Uterus (tissue), 4 donors: ENCODE results near the gene SLC4A11. TPM values are rescaled to one million over a fixed set of nuclear protein-coding genes. Genes with fewer than 3 reads are reported as not detected.

ENCODE experiments used
- DNase-seq, 2 donors: peaks; one replicate each; pipeline ENCODE4 v3.0.0-alpha.2; 2019 to 2020
- H3K27ac ChIP-seq, 2 donors: fragments of 200-600 bp; sonication (generic); 1 replicate in 1 of 2; 2 replicates in 1 of 2; pipeline ENCODE4 v1.5.1; 2016 to 2018
- H3K27me3 ChIP-seq, 2 donors: fragments of 200-600 bp; sonication (generic); one replicate each; pipeline ENCODE4 v1.5.1; 2018 to 2019; ENCODE audit warnings: control low read depth in 1 of 2
- H3K36me3 ChIP-seq, 2 donors: fragments of 200-600 bp; sonication (generic); one replicate each; pipeline ENCODE4 v1.5.1; 2019; ENCODE audit warnings: control low read depth in 1 of 2
- H3K4me1 ChIP-seq, 2 donors: fragments of 200-600 bp; sonication (generic); one replicate each; pipeline ENCODE4 v1.5.1; 2018 to 2019; ENCODE audit warnings: control low read depth in 1 of 2
- H3K4me3 ChIP-seq, 2 donors: fragments of 200-600 bp; sonication (generic); 1 replicate in 1 of 2; 2 replicates in 1 of 2; pipeline ENCODE4 v1.5.1; 2018 to 2019; ENCODE audit warnings: mild to moderate bottlenecking in 1 of 2
- H3K9me3 ChIP-seq, 2 donors: fragments of 200-600 bp; sonication (generic); one replicate each; pipeline ENCODE4 v1.5.1; 2019; ENCODE audit warnings: control low read depth in 1 of 2
- POLR2A ChIP-seq, 2 donors: fragments of 450-650 bp; IDR thresholded peaks; one replicate each; pipeline ENCODE4 v1.6.1; 2016; ENCODE audit warnings: antibody characterized with exemption in 2 of 2, mild to moderate bottlenecking in 1 of 2, moderate library complexity in 1 of 2
- intact Hi-C: fragments of 100-400 bp; cut with DNase I; formaldehyde crosslinking; loops from one replicate; pipeline ENCODE4 v1.15.1; 2023; ENCODE audit warnings: low total_unique reads
- total RNA-seq, 4 donors: library from RNA; depleted of rRNA in 3 of 4; stranded (reverse); fragments of >200 nt in 3 of 4; gene quantifications; one replicate each; pipeline versions ENCODE4 v1.1.0 to v1.2.4, GENCODE V29; 2014 to 2023
- TF ChIP-seq, protein P1 (sequence below), 4 experiments: fragments of 200-600 bp in 2 of 4; fragments of 450-650 bp in 2 of 4; sonication (generic) in 2 of 4; IDR thresholded peaks; one replicate each; pipeline ENCODE4 v1.5.1; 2016 to 2019; ENCODE audit warnings: antibody characterized with exemption in 4 of 4, mild to moderate bottlenecking in 2 of 4, moderate library complexity in 1 of 4
- donor health status: DM: yes; HTN: yes; CAD: no.

SLC4A11 gene
- total RNA-seq, 4 donors from 2014 or later: 0.29 to 0.91 (median 0.76) TPM; not detected in 1

DNA sequence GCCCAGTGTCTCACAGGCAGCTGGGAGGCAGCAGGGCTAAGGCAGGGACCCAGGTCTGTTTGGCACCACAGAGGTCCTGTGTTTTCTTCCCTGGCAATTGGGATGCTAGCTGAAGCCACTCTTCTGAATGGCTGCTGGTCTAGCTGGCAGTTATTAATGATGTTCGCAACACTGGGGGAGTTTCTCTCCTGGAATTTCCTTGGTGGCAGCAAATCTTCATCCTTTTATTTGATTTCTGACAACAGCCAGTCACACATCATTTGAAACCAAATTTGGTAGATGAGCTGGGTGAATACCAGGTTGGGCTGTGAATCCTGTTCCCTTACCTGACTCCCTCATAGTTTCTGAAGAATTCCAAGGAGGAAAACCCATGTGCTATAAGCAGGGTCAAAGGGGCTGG, 40.8 kb upstream of the SLC4A11 start:
- H3K36me3 ChIP-seq: no peaks in the 10 kb centered on the region
- DNase-seq: no peak
- no peak overlapping the region for H3K27ac ChIP-seq
- H3K9me3 ChIP-seq: no peaks in the 10 kb centered on the region
- no peaks in the 10 kb centered on the region for H3K4me1 ChIP-seq
- H3K4me3 ChIP-seq: no peak overlapping the region
- no peak for TF ChIP-seq POLR2A (IDR thresholded peaks at IDR 0.05)
- TF ChIP-seq, protein P1, sequence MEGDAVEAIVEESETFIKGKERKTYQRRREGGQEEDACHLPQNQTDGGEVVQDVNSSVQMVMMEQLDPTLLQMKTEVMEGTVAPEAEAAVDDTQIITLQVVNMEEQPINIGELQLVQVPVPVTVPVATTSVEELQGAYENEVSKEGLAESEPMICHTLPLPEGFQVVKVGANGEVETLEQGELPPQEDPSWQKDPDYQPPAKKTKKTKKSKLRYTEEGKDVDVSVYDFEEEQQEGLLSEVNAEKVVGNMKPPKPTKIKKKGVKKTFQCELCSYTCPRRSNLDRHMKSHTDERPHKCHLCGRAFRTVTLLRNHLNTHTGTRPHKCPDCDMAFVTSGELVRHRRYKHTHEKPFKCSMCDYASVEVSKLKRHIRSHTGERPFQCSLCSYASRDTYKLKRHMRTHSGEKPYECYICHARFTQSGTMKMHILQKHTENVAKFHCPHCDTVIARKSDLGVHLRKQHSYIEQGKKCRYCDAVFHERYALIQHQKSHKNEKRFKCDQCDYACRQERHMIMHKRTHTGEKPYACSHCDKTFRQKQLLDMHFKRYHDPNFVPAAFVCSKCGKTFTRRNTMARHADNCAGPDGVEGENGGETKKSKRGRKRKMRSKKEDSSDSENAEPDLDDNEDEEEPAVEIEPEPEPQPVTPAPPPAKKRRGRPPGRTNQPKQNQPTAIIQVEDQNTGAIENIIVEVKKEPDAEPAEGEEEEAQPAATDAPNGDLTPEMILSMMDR (IDR thresholded peaks at IDR 0.05): no peak
- intact Hi-C loops: no loop called here
- H3K27me3 ChIP-seq: no peaks in the 10 kb centered on the region

DNA sequence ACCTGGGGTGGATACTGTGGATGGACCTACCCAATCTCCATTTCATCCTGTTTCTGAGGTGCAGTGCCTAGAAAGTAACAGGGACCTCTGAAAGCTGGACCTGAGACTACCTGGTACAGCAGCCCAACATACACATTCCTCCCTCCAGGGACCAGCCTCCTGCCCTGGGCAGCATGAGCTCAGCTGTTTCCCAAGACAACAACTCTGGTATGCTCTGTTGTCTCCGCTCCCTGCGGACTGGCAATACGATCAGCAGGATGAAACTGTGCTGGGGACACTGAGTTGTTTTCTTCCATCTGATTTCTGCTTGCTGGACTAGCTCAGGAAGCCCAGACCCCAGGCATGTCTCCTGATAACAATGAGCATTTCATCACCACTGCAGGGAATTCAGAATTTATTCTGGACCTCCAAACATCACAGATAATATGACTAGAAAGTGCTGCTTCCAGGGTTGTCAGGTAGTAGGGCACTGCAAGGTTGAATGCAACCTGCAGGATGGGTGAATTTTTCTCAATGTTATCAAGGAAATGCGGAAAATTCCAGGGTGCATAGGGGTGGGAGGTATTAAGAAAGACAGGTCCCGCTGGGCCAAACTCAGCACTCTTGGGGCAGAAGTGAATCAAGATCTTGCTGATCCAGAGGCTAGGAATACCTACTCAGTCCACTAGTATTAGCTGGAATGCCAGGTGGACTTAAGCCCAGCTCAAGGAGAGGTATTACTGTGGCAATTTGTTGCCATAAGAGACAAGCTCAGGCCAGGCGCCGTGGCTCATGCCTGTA, 38.9 kb upstream of the SLC4A11 start:
- Histone ChIP-seq H3K36me3 (no peaks in the 10 kb centered on the region), H3K27me3 (no peaks in the 10 kb centered on the region), H3K9me3 (no peaks in the 10 kb centered on the region), H3K4me3 (no peak overlapping the region), H3K27ac (no peak overlapping the region), H3K4me1 (no peaks in the 10 kb centered on the region)
- DNase-seq: no peak
- intact Hi-C loops: no loop called here
- no peak for TF ChIP-seq POLR2A (IDR thresholded peaks at IDR 0.05)
- TF ChIP-seq, protein P1 (IDR thresholded peaks at IDR 0.05): no peak

DNA sequence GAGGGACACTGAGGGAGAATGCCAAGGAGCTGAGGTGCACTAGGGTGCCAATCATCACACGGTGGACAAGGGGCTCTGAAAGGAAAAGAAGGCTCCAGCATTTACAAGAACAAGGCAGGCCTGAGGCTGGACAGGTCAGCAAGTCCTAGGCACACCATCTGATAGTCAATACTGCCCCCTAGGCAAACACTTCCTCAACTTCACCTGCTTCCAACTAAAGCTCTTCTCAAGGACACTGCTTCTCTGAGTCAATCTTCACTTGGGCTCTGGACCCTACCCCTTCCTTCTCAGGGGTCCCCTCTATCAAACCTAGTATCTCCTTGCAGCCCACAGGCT, 37.7 kb upstream of the SLC4A11 start:
- intact Hi-C loops: no loop called here
- no peaks in the 10 kb centered on the region for H3K36me3 ChIP-seq
- TF ChIP-seq, protein P1 (IDR thresholded peaks at IDR 0.05): no peak
- no peak for TF ChIP-seq POLR2A (IDR thresholded peaks at IDR 0.05)
- H3K4me1 ChIP-seq: no peaks in the 10 kb centered on the region
- H3K27ac ChIP-seq: no peak overlapping the region
- H3K27me3 ChIP-seq: no peaks in the 10 kb centered on the region
- no peaks in the 10 kb centered on the region for H3K9me3 ChIP-seq
- H3K4me3 ChIP-seq: no peak overlapping the region
- no peak for DNase-seq

DNA sequence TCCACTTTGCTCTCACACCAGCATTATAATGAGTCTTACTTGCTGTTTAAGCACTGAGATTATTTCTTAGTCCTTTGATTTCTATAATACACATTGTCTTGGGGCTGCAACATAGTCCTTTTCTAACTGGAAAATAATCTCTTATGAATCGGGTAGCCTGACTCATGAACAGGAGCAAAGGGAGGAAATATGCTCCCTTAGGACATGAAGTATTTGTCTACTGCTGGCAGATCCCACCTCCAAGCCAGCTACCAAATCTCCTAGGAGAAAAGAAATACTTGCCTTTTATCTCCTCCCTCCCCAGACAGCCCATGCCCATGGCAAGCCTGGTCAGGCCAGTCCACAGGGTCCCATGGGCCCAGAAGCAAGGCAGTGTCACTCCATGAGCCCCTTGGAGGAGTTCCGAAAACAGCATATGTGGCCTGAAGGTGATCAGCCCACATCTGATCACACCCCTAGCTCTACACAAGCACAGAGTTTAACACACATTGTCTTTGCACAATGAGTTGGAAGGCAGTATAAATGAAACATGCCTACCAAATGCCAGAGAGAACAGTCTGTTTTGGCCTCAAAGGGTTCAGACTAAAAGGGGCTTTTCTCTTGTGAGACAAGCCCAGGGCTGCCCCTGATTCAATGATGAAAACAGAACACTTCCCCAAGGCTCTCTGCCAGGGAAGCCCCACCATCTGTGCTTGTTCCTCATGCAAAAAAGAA, 37.1 kb upstream of the SLC4A11 start:
- H3K9me3 ChIP-seq: no peaks in the 10 kb centered on the region
- H3K27ac ChIP-seq: no peak overlapping the region
- H3K4me3 ChIP-seq: no peak overlapping the region
- no peaks in the 10 kb centered on the region for H3K36me3 ChIP-seq
- H3K27me3 ChIP-seq: no peaks in the 10 kb centered on the region
- TF ChIP-seq, protein P1 (IDR thresholded peaks at IDR 0.05): no peak
- no peak for TF ChIP-seq POLR2A (IDR thresholded peaks at IDR 0.05)
- intact Hi-C loops: no loop called here
- H3K4me1 ChIP-seq: no peaks in the 10 kb centered on the region
- no peak for DNase-seq
